Gastrocnemius medialis (tissue), 4 donors: ENCODE measurements around the gene KLHDC10. TPM values are rescaled to one million over a fixed set of nuclear protein-coding genes. Genes with fewer than 3 reads are reported as not detected.
"Not testable (repeated sequence)": the region's sequence is repeated elsewhere in the genome, so short reads cannot be mapped to it uniquely, and the experiment has no call there.

Source experiments
- ATAC-seq, 2 donors: fragments of 150-250 bp; one replicate each; pipeline ENCODE4 v1.9.1; 2016
- DNase-seq, 2 donors: peaks; one replicate each; pipeline ENCODE4 v3.0.0-alpha.2; 2019
- H3K27ac ChIP-seq, 4 donors: fragments of 200-600 bp; sonication (generic); 1 replicate in 1 of 4; 2 replicates in 3 of 4; pipeline ENCODE4 v1.5.1; 2016 to 2018; ENCODE audit warnings: mild to moderate bottlenecking in 2 of 4, moderate library complexity in 1 of 4
- H3K27me3 ChIP-seq, 3 donors: fragments of 200-600 bp; sonication (generic) in 2 of 3; 1 replicate in 1 of 3; 2 replicates in 2 of 3; pipeline versions ENCODE4 v1.5.1 to v1.6.0; 2016 to 2019; ENCODE audit warnings: mild to moderate bottlenecking in 1 of 3, moderate library complexity in 1 of 3
- H3K36me3 ChIP-seq, 2 donors: fragments of 200-600 bp; sonication (generic) in 1 of 2; one replicate each; pipeline ENCODE4 v1.5.1; 2017 to 2018
- H3K4me1 ChIP-seq, 2 donors: fragments of 200-600 bp; sonication (generic) in 1 of 2; one replicate each; pipeline ENCODE4 v1.5.1; 2016 to 2017; ENCODE audit warnings: mild to moderate bottlenecking in 2 of 2
- H3K4me3 ChIP-seq, 4 donors: fragments of 200-600 bp; sonication (generic) in 3 of 4; 1 replicate in 1 of 4; 2 replicates in 3 of 4; pipeline ENCODE4 v1.5.1; 2016 to 2019; ENCODE audit warnings: mild to moderate bottlenecking in 2 of 4
- H3K9me3 ChIP-seq, 3 donors: fragments of 200-600 bp; sonication (generic) in 2 of 3; 1 replicate in 1 of 3; 2 replicates in 2 of 3; pipeline ENCODE4 v1.5.1; 2016 to 2019
- CTCF ChIP-seq, 5 experiments: fragments of 450-650 bp in 3 of 5; fragments of 200-600 bp in 2 of 5; sonication (generic) in 2 of 5; IDR thresholded peaks in 4 of 5; conservative IDR thresholded peaks in 1 of 5; 1 replicate in 4 of 5; 2 replicates in 1 of 5; pipeline ENCODE4 v1.5.1; 2016 to 2019; ENCODE audit warnings: antibody characterized with exemption in 5 of 5, mild to moderate bottlenecking in 3 of 5, moderate library complexity in 3 of 5
- POLR2A ChIP-seq, 2 donors: fragments of 450-650 bp; IDR thresholded peaks; one replicate each; pipeline ENCODE4 v1.6.1; 2017; ENCODE audit warnings: antibody characterized with exemption in 2 of 2, mild to moderate bottlenecking in 2 of 2, moderate library complexity in 2 of 2
- in situ Hi-C, 4 donors: fragments of 200-750 bp; cut with MboI; loops; one replicate each; pipeline versions ENCODE4 v1.15.0 to v1.8.0; 2017; ENCODE audit warnings: low sequenced_read_pairs in 4 of 4
- intact Hi-C: fragments of 100-400 bp; cut with DNase I; formaldehyde crosslinking; loops from one replicate; pipeline ENCODE4 v1.15.1; 2023; ENCODE audit warnings: low total_unique reads
- total RNA-seq, 4 donors: library from RNA; depleted of rRNA; stranded (reverse); fragments of >200 nt; gene quantifications; one replicate each; pipeline versions ENCODE4 v1.1.0 to v1.2.3, GENCODE V29; 2016

Gene KLHDC10
- total RNA-seq, 4 donors from 2014 or later = 27.6 to 46.0 (median 34.5) TPM

GRCh38 chr7:130107949-130108674, 37.8 kb downstream of the KLHDC10 start:
- in situ Hi-C loops = no loop called here
- Histone ChIP-seq H3K36me3 (no peaks in the 10 kb centered on the region), H3K27me3 (no peaks in the 10 kb centered on the region), H3K9me3 (no peaks in the 10 kb centered on the region), H3K27ac (no peak overlapping the region), H3K4me3 (no peak overlapping the region), H3K4me1 (no peaks in the 10 kb centered on the region)
- ATAC-seq = no peak
- intact Hi-C loops = no loop called here
- no peak for TF ChIP-seq CTCF (IDR thresholded peaks at IDR 0.05 in 4 of 5, conservative IDR thresholded peaks at IDR 0.05 in 1 of 5)
- TF ChIP-seq POLR2A (IDR thresholded peaks at IDR 0.05) = no peak
- DNase-seq = no peak

DNA sequence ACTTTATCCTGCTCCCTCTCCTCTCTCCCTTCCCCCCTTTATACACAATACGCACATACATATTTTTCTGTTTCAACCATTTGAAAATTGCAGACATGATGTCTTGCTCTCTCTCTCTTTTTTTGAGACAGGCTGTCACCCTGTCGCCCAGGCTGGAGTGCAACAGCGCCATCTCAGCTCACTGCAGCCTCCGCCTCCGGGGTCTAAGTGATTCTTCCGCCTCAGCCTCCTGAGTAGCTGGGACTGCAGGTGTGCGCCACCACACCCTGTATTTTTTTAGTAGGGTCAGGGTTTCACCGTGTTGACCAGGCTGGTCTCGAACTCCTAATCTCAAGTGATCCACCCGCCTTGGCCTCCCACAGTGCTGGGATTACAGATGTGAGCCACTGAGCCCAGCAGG, 38.5 kb downstream of the KLHDC10 start:
- DNase-seq = no peak
- Histone ChIP-seq H3K27me3 (no peaks in the 10 kb centered on the region), H3K4me1 (no peaks in the 10 kb centered on the region), H3K9me3 (no peaks in the 10 kb centered on the region), H3K36me3 (no peaks in the 10 kb centered on the region), H3K27ac (no peak overlapping the region), H3K4me3 (no peak overlapping the region)
- no peak for TF ChIP-seq CTCF (IDR thresholded peaks at IDR 0.05 in 4 of 5, conservative IDR thresholded peaks at IDR 0.05 in 1 of 5)
- no peak for TF ChIP-seq POLR2A (IDR thresholded peaks at IDR 0.05)
- no peak for ATAC-seq
- intact Hi-C loops = no loop called here
- in situ Hi-C loops = no loop called here

DNA sequence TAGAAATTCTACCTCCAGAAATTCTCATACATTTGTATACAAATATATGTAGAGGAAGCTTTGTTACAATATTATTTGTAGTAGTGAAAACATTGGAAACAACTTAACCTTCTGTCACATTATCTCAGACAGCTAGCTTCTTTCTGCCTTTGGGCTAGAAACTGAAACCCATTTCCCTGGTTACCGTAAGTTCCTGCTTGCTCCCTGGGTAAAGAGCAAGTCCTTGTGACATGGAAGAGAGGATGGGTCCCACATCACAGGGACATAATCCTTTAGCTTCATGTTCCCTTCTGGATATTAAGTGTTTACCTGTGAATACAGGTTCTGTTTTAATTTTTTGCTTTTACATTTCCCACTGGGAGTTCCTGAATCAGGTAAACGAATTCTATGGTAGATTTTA, 41.8 kb downstream of the KLHDC10 start:
- H3K9me3 ChIP-seq = no peaks in the 10 kb centered on the region
- no peaks in the 10 kb centered on the region for H3K36me3 ChIP-seq
- H3K27me3 ChIP-seq = no peaks in the 10 kb centered on the region
- in situ Hi-C loops (no loop called here), intact Hi-C loops (no loop called here)
- TF ChIP-seq POLR2A (IDR thresholded peaks at IDR 0.05) (no peak), CTCF (IDR thresholded peaks at IDR 0.05 in 4 of 5, conservative IDR thresholded peaks at IDR 0.05 in 1 of 5) (no peak)
- H3K4me3 ChIP-seq = no peak overlapping the region
- no peak for ATAC-seq
- no peaks in the 10 kb centered on the region for H3K4me1 ChIP-seq
- no peak for DNase-seq
- no peak overlapping the region for H3K27ac ChIP-seq

DNA sequence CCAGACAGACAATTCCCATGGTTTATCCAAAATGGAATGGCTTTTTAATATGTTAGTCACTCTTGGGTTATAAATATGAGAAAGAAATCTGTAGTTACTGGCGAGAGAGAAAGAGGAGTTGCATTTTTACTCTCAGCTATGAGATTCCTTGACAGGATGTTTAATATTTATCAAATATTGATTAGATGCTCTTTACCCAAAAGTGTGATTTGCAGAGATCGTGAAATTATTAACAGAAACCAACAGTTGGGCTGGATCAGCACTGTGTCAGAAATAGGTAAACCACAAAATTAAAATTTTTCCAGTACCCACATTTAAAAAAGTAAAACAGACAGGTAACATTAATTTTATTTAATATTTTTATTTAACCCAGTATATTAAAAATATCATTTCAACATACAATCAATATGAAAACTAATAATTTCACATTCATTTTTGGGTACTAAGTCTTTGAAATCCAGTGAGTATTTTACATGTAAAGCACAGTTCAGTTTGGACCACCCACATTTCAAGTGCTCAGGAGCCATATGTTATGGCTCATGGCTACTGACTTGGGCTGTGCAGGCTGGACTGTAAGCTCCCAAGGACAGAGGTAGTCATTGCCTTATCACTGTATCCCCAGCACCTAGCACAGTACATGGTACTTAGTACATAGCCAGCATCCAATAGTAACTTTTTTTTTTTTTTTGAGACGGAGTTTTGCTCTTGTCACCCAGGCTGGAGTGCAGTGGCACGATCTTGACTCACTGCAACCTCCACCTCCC, 42.5 kb downstream of the KLHDC10 start:
- no peak overlapping the region for H3K27ac ChIP-seq
- in situ Hi-C loops (no loop called here), intact Hi-C loops (no loop called here)
- no peaks in the 10 kb centered on the region for H3K27me3 ChIP-seq
- no peak for TF ChIP-seq CTCF (IDR thresholded peaks at IDR 0.05 in 4 of 5, conservative IDR thresholded peaks at IDR 0.05 in 1 of 5)
- no peak overlapping the region for H3K4me3 ChIP-seq
- no peaks in the 10 kb centered on the region for H3K9me3 ChIP-seq
- no peaks in the 10 kb centered on the region for H3K36me3 ChIP-seq
- no peaks in the 10 kb centered on the region for H3K4me1 ChIP-seq
- DNase-seq (no peak), ATAC-seq (no peak)

GRCh38 chr7:130113426-130113805, 43.1 kb downstream of the KLHDC10 start:
- ATAC-seq, H3K4me3 ChIP-seq, in situ Hi-C loops, H3K4me1 ChIP-seq, H3K9me3 ChIP-seq, intact Hi-C loops, H3K36me3 ChIP-seq, H3K27ac ChIP-seq, DNase-seq, H3K27me3 ChIP-seq: not testable (repeated sequence)
